GM19043 (cell line): ENCODE measurements around the gene DYNC1LI1.
"Not testable (repeated sequence)": the region's sequence is repeated elsewhere in the genome, so short reads cannot be mapped to it uniquely, and the experiment has no call there.

Experiments used
- ATAC-seq: cut with Tn5 transposase; IDR thresholded peaks from one replicate; pipeline ENCODE4 v1.9.1; 2021; ENCODE audit warnings: low read depth; ENCODE audit not compliant: unreplicated experiment

Gene DYNC1LI1

GRCh38 chr3:32542807-32543206, 27.9 kb downstream of the DYNC1LI1 start:
- no peak for ATAC-seq

GRCh38 chr3:32540899-32541298, 29.8 kb downstream of the DYNC1LI1 start:
- no peak for ATAC-seq

GRCh38 chr3:32532434-32532833, 38.2 kb downstream of the DYNC1LI1 start:
- ATAC-seq = no peak

GRCh38 chr3:32531010-32531647, 39.5 kb downstream of the DYNC1LI1 start:
- ATAC-seq = no peak

- no peak for ATAC-seq
Measured at GRCh38 chr3:32525720-32526119, 44.9 kb downstream of the DYNC1LI1 start.

GRCh38 chr3:32522682-32523081, 48.0 kb downstream of the DYNC1LI1 start:
- ATAC-seq = no peak

GRCh38 chr3:32518921-32519320, 51.7 kb downstream of the DYNC1LI1 start:
- ATAC-seq = not testable (repeated sequence)

- peak; percentile 26 for ATAC-seq
Measured at GRCh38 chr3:32516751-32517150, 53.9 kb downstream of the DYNC1LI1 start.

GRCh38 chr3:32511005-32511404, 59.7 kb downstream of the DYNC1LI1 start:
- ATAC-seq = no peak

GRCh38 chr3:32510075-32510724, 60.5 kb downstream of the DYNC1LI1 start:
- peak; percentile 78 for ATAC-seq

- ATAC-seq = no peak
Measured at GRCh38 chr3:32508711-32509110, 61.9 kb downstream of the DYNC1LI1 start.

GRCh38 chr3:32506466-32506865, 64.2 kb downstream of the DYNC1LI1 start:
- ATAC-seq = no peak

- no peak for ATAC-seq
Measured at GRCh38 chr3:32502946-32503286, 67.7 kb downstream of the DYNC1LI1 start.

GRCh38 chr3:32502118-32502945, 68.3 kb downstream of the DYNC1LI1 start, which contains the start of gene CMTM6:
TSS of gene CMTM6 (minus strand) at chr3:32502852. CDS start at chr3:32502745, 107 bp downstream.
- peak; percentile 73 for ATAC-seq

GRCh38 chr3:32501783-32502117, 68.9 kb downstream of the DYNC1LI1 start:
- ATAC-seq = peak; percentile 3

- ATAC-seq = no peak
Measured at GRCh38 chr3:32500880-32501782, 69.5 kb downstream of the DYNC1LI1 start.

GRCh38 chr3:32500231-32500630, 70.4 kb downstream of the DYNC1LI1 start:
- no peak for ATAC-seq

GRCh38 chr3:32499585-32499984, 71.1 kb downstream of the DYNC1LI1 start:
- no peak for ATAC-seq

GRCh38 chr3:32498992-32499391, 71.7 kb downstream of the DYNC1LI1 start:
- ATAC-seq = no peak

- ATAC-seq = no peak
Measured at GRCh38 chr3:32498252-32498651, 72.4 kb downstream of the DYNC1LI1 start.

GRCh38 chr3:32495609-32496008, 75.0 kb downstream of the DYNC1LI1 start:
- no peak for ATAC-seq
